HUES6 (cell line): ENCODE data around the gene FKBP5.

ENCODE experiments used
- H3K27ac ChIP-seq: 2 replicates; pipeline ENCODE4 v1.7.0; 2013; ENCODE audit warnings: low read depth, mild to moderate bottlenecking, low read length, inconsistent platforms
- H3K27me3 ChIP-seq: 2 replicates; pipeline ENCODE4 v1.6.1; 2013; ENCODE audit warnings: low read length; ENCODE audit not compliant: control insufficient read depth, insufficient read depth
- H3K36me3 ChIP-seq: 2 replicates; pipeline ENCODE4 v1.6.1; 2013; ENCODE audit warnings: low read length; ENCODE audit not compliant: control insufficient read depth, insufficient read depth
- H3K4me1 ChIP-seq: 2 replicates; pipeline ENCODE4 v1.6.1; 2013; ENCODE audit warnings: low read length; ENCODE audit not compliant: control insufficient read depth, insufficient read depth
- H3K4me3 ChIP-seq: 2 replicates; pipeline ENCODE4 v1.5.1; 2013; ENCODE audit warnings: low read depth, low read length
- H3K9ac ChIP-seq: one replicate; pipeline ENCODE4 v1.6.1; 2013; ENCODE audit warnings: mild to moderate bottlenecking, low read length
- H3K9me3 ChIP-seq: 2 replicates; pipeline ENCODE4 v1.6.1; 2013; ENCODE audit warnings: low read depth, low read length; ENCODE audit not compliant: control insufficient read depth, insufficient read depth

The FKBP5 gene

GRCh38 chr6:35687658-35688604 is 784 bp downstream of the FKBP5 start:
- H3K4me1 ChIP-seq, result peaks cover 8% of the 10 kb centered on the region
- H3K27me3 ChIP-seq, result peaks cover 16% of the 10 kb centered on the region
- no peak overlapping the region for H3K27ac ChIP-seq
- peak overlapping the region; percentile 71 for H3K4me3 ChIP-seq
- H3K9ac ChIP-seq, result peak overlapping the region; percentile 78
- no peaks in the 10 kb centered on the region; the same call in 1 of the 2 replicates for H3K36me3 ChIP-seq
- H3K9me3 ChIP-seq, result no peaks in the 10 kb centered on the region

GRCh38 chr6:35686873-35687555 is 1.7 kb downstream of the FKBP5 start:
- Histone ChIP-seq H3K9ac (no peak overlapping the region), H3K4me1 (peaks cover 8% of the 10 kb centered on the region), H3K27ac (no peak overlapping the region), H3K27me3 (peaks cover 16% of the 10 kb centered on the region), H3K36me3 (no peaks in the 10 kb centered on the region; the same call in 1 of the 2 replicates), H3K9me3 (no peaks in the 10 kb centered on the region), H3K4me3 (peak overlapping the region; percentile 71)

- H3K9ac ChIP-seq, result no peak overlapping the region
- peak overlapping the region; percentile 71; the same call in 1 of the 2 replicates for H3K4me3 ChIP-seq
- H3K27ac ChIP-seq, result no peak overlapping the region
Observed at GRCh38 chr6:35686436-35686835, 2.3 kb downstream of the FKBP5 start.

GRCh38 chr6:35683267-35683666 is 5.4 kb downstream of the FKBP5 start:
- peaks cover 16% of the 10 kb centered on the region for H3K27me3 ChIP-seq
- H3K9ac ChIP-seq, result no peak overlapping the region
- H3K36me3 ChIP-seq, result no peaks in the 10 kb centered on the region; the same call in 1 of the 2 replicates
- H3K4me1 ChIP-seq, result peaks cover 5% of the 10 kb centered on the region; the same call in 1 of the 2 replicates
- no peak overlapping the region for H3K27ac ChIP-seq
- H3K4me3 ChIP-seq, result no peak overlapping the region
- H3K9me3 ChIP-seq, result no peaks in the 10 kb centered on the region

More at GRCh38 chr6:35686436-35686835, 2.3 kb downstream of the FKBP5 start:
- Histone ChIP-seq H3K27me3 (peaks cover 16% of the 10 kb centered on the region), H3K36me3 (no peaks in the 10 kb centered on the region; the same call in 1 of the 2 replicates), H3K4me1 (peaks cover 8% of the 10 kb centered on the region), H3K9me3 (no peaks in the 10 kb centered on the region)

GRCh38 chr6:35681298-35681697 is 7.4 kb downstream of the FKBP5 start:
- Histone ChIP-seq H3K4me3 (no peak overlapping the region), H3K27ac (no peak overlapping the region), H3K9me3 (no peaks in the 10 kb centered on the region), H3K27me3 (no peaks in the 10 kb centered on the region), H3K36me3 (no peaks in the 10 kb centered on the region; the same call in 1 of the 2 replicates), H3K9ac (no peak overlapping the region), H3K4me1 (peaks cover 12% of the 10 kb centered on the region)

- Histone ChIP-seq H3K27ac (no peak overlapping the region), H3K4me3 (no peak overlapping the region), H3K27me3 (no peaks in the 10 kb centered on the region), H3K9ac (no peak overlapping the region), H3K36me3 (no peaks in the 10 kb centered on the region; the same call in 1 of the 2 replicates), H3K9me3 (no peaks in the 10 kb centered on the region), H3K4me1 (peaks cover 27% of the 10 kb centered on the region)
Observed at GRCh38 chr6:35679399-35679798, 9.3 kb downstream of the FKBP5 start.

GRCh38 chr6:35678814-35679213 is 9.9 kb downstream of the FKBP5 start:
- Histone ChIP-seq H3K27ac (no peak overlapping the region), H3K9me3 (no peaks in the 10 kb centered on the region), H3K4me3 (no peak overlapping the region), H3K4me1 (peaks cover 27% of the 10 kb centered on the region), H3K9ac (no peak overlapping the region), H3K36me3 (no peaks in the 10 kb centered on the region), H3K27me3 (no peaks in the 10 kb centered on the region)

- Histone ChIP-seq H3K4me3 (no peak overlapping the region), H3K9ac (no peak overlapping the region), H3K27ac (no peak overlapping the region), H3K9me3 (no peaks in the 10 kb centered on the region), H3K4me1 (peaks cover 27% of the 10 kb centered on the region), H3K27me3 (no peaks in the 10 kb centered on the region), H3K36me3 (no peaks in the 10 kb centered on the region)
Observed at GRCh38 chr6:35678021-35678654, 10.6 kb downstream of the FKBP5 start.

GRCh38 chr6:35677456-35677855 is 11.3 kb downstream of the FKBP5 start:
- no peaks in the 10 kb centered on the region for H3K36me3 ChIP-seq
- no peak overlapping the region for H3K27ac ChIP-seq
- H3K9ac ChIP-seq, result no peak overlapping the region
- peaks cover 27% of the 10 kb centered on the region for H3K4me1 ChIP-seq
- H3K9me3 ChIP-seq, result no peaks in the 10 kb centered on the region
- no peak overlapping the region for H3K4me3 ChIP-seq
- H3K27me3 ChIP-seq, result no peaks in the 10 kb centered on the region

- no peak overlapping the region for H3K4me3 ChIP-seq
- no peak overlapping the region for H3K9ac ChIP-seq
- peaks cover 27% of the 10 kb centered on the region for H3K4me1 ChIP-seq
- no peaks in the 10 kb centered on the region for H3K27me3 ChIP-seq
- H3K9me3 ChIP-seq, result no peaks in the 10 kb centered on the region
- H3K27ac ChIP-seq, result no peak overlapping the region
- H3K36me3 ChIP-seq, result no peaks in the 10 kb centered on the region
Observed at GRCh38 chr6:35675871-35676459, 12.8 kb downstream of the FKBP5 start.
